Pulmonary artery endothelial cell (primary cell): ENCODE measurements around the gene TRA2A. TPM values are rescaled to one million over a fixed set of nuclear protein-coding genes. Genes with fewer than 3 reads are reported as not detected.
"Not testable (repeated sequence)": the region's sequence is repeated elsewhere in the genome, so short reads cannot be mapped to it uniquely, and the experiment has no call there.

Source experiments
- DNase-seq: peaks from one replicate; pipeline ENCODE4 v3.0.0-alpha.2; 2011; ENCODE audit warnings: low read depth, low spot score
- total RNA-seq: library from RNA; depleted of rRNA; stranded (reverse); fragments of >200 nt; gene quantifications from 2 replicates; pipeline ENCODE4 v1.2.3, GENCODE V29; 2014

The TRA2A gene
- total RNA-seq, 1 donor from 2014 or later = 34.3 TPM

- no peak for DNase-seq
These were observed 37.8 kb downstream of the TRA2A start for GRCh38 chr7:23494009-23494408.

GRCh38 chr7:23491502-23491901 lies 40.3 kb downstream of the TRA2A start:
- DNase-seq = no peak

- no peak for DNase-seq
These were observed 41.2 kb downstream of the TRA2A start for GRCh38 chr7:23490357-23491135.

- DNase-seq = not testable (repeated sequence)
These were observed 43.1 kb downstream of the TRA2A start for GRCh38 chr7:23488714-23489113.

- DNase-seq = no peak
These were observed 44.1 kb downstream of the TRA2A start for GRCh38 chr7:23487670-23488069.

GRCh38 chr7:23486002-23486773 lies 45.6 kb downstream of the TRA2A start:
- DNase-seq = no peak

- no peak for DNase-seq
These were observed 49.1 kb downstream of the TRA2A start for GRCh38 chr7:23482686-23483085.

- DNase-seq = no peak
These were observed 53.6 kb downstream of the TRA2A start for GRCh38 chr7:23477962-23478866.

GRCh38 chr7:23477157-23477499 lies 54.7 kb downstream of the TRA2A start:
- no peak for DNase-seq

- DNase-seq = no peak
These were observed 55.3 kb downstream of the TRA2A start for GRCh38 chr7:23476286-23477156.

GRCh38 chr7:23475576-23475839 lies 56.3 kb downstream of the TRA2A start:
- no peak for DNase-seq

GRCh38 chr7:23474829-23475575 lies 56.8 kb downstream of the TRA2A start:
- DNase-seq = no peak

GRCh38 chr7:23474094-23474828 lies 57.5 kb downstream of the TRA2A start:
- DNase-seq = peak; percentile 77

GRCh38 chr7:23473844-23474093 lies 58.0 kb downstream of the TRA2A start:
- no peak for DNase-seq

GRCh38 chr7:23472956-23473843 lies 58.6 kb downstream of the TRA2A start:
- no peak for DNase-seq

GRCh38 chr7:23472556-23472955 lies 59.2 kb downstream of the TRA2A start:
- DNase-seq = no peak

GRCh38 chr7:23472046-23472445 lies 59.7 kb downstream of the TRA2A start:
- no peak for DNase-seq

- DNase-seq = no peak
These were observed 60.5 kb downstream of the TRA2A start for GRCh38 chr7:23471106-23471859.
